ENCODE measurements around the gene TMEM109.
"Not testable (repeated sequence)": the region's sequence is repeated elsewhere in the genome, so short reads cannot be mapped to it uniquely, and the experiment has no call there.

Gene TMEM109

DNA sequence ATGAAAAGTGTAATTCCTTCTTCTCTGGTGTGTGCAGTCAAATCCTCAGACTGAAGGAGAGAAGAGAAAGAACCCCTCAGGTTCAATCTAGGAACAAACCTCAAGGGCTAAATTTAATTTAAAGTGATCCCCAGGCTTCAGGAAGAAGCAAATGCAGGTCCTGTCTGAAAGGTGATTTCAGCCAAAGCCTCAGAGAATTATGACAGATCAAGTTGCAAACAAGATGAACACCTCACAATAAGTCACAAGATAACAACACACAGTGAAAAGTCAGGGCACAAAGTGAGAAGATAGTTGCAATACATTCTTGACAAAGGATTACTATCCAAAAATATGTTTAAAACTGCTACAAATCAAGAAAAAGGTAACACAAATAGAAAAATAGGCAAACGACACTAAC lies 34.9 kb upstream of the TMEM109 start:
- DNase-seq, result no peak

DNA sequence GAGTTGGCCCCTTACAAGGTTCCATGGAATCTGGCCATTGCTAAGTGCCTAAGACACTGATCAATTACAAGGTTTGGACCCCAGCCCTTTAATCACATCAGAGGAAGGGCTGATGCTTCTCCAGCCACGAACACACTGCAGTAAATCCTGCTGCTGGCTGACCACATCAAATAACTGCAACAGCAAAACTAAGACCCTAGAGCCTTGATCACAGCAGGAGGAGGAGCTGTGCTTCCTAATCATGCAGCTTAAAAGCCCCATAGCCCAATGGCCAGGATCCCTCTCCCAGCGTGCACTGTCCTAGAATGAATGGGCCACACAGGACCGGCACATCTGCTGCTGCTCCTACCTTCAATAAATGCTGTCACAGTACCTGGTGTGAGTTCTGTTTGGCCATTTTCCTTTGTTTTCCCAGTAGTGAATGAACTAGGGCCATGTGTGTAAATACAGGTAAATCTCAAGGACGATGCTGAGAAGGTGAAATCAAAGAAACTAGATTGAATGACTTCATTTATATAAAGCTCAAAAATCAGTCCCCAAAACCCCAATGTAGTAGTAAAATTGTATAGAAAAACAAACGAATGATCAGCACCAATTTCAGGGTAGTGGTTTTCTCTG lies 33.9 kb upstream of the TMEM109 start:
- DNase-seq, result no peak

GRCh38 chr11:60880643-60881282 lies 33.2 kb upstream of the TMEM109 start:
- DNase-seq, result no peak

DNA sequence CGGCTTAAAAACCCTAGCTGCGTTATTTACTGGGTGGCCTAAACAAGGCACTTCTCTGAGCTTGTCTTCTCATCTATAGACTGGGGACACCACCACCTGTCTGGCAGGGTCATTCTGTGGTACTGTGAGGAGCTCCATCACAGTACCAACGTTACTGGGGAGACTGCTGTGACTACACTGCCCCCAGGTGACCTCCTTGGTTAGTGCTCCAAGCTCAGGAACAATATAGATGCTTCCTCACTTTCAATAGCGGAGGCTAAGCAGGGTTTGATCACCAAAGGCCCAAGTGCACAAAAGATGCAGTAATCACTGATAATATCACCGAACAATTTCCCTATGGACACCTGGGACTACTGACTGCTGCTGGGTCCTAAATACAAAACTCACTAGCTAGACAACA lies 26.4 kb upstream of the TMEM109 start:
- DNase-seq, result no peak

GRCh38 chr11:60889869-60890311 lies 24.1 kb upstream of the TMEM109 start:
- DNase-seq, result no peak

DNA sequence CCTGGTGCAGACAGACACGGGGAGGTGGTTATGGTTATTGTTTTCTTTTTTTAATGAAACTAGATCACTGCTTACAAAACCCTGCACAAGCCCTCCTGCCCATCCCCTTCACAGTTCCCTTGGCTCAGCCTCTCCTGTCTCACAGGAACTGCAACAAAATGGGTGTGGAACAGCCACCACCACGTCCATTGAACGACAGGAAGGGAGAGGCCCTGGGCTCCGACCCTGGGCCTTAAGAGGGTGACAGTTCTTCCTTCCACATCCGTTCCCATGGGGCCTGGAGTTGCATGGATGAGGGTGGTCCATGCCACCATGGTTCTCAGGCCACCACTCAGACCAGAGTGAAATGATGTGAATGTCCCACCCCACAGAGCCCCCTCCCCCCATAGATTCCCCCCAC lies 23.3 kb upstream of the TMEM109 start:
- no peak for DNase-seq

DNA sequence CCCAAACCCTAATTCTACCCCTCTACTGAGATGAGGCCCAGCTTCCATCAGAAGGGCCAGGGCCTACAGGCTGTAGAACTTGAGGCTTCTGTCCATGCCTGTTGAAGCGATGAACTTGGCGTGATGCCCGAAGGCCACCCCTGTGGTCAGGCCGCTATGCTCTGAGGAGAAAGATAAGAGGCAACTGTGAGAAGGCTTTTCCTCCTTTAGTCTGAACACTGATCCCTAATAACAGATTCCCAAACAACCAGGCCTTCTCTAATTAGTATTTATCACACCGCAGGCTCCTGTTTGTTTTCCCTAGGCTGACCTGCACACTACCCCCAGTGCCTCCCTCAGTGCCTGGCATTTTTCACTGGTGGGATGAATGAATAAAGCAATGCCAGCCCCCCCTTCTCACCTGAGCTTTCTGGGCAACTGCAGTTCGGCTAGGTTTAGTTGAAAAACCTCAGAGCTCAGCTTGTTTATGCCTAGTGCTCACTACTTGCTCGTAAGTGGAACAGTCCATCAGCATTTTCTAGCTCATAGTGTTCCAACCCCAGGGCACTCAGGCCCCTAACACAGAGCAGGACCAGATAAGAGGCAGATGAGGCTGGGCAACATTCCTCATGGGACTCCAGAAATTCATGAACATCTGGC lies 22.7 kb upstream of the TMEM109 start:
- no peak for DNase-seq

DNA sequence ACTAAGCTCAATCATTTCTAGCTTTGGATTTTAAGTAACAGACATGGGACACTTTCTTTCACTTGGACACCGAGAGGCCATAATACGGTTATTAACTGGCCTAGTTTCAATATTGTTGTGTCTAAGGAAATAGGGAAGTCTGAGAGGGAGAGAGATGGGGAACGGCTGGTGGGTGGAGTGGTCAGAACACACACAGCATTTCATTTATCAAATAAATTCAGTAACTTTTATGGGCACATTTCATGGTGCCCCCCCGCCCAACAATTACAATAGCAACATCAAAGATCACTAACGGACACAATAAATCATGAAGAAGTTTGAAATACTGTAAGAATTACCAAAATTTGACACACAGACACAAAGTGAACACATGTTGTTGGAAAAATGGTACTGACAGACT lies 18.3 kb upstream of the TMEM109 start:
- no peak for DNase-seq

DNA sequence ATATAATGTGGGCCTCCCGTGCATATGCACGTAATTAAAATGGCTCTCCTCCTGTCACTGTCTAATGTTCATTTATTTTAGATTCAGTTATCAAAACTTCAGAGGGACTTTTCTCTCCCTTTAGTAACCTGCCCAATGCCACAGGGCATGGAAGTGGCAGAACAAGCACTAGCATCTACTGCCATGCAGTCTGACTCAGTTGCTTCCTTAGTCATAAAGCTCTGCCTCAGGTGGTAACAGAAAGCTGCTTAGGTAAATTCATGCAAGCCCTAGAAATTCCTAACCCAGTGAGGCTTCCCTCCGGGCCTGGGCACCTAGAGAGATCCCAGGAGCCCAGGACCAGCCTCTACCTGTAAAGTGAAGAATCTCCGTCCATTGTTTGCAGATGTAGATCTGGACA lies 16.5 kb upstream of the TMEM109 start:
- no peak for DNase-seq

DNA sequence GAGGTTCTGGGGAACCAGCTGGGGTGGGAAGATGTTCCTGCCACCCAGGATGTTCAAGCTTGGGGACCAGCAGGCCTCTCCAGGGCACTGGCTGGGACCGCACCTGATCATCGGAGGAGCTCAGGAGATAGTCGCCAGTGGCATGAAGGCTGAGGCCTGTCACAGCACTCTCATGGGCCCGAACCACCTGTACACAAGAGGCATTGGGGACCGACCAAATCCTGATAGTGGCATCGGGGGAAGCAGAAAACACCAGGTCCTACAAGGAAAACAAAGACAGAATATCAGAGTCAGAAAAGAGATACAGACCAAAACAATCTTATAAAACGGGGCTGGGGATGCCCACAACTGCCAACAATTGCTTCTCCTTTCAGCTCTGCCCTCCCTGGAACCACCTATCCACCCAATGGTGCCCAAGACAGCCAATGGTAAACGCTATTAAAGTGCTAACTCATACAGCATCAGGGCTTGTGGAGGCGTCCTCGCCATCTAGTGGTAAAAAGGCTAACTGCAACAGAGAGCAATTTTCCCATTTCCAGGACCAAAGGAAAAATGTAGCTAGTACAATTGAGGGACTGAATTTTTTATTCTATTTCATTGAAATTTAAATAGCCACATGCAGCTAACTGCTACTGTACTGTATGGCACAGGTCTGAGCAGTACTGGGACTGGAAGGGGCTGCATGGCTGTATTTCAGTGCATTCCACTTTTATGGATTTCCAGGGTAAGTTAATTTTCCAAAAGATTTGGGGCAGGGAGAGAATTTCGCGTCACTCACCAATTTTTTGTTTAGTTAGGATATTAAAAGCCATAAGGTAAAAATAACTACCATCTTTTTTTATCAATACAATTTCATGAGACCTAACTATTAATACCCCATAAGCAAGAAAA lies 14.7 kb upstream of the TMEM109 start:
- no peak for DNase-seq

DNA sequence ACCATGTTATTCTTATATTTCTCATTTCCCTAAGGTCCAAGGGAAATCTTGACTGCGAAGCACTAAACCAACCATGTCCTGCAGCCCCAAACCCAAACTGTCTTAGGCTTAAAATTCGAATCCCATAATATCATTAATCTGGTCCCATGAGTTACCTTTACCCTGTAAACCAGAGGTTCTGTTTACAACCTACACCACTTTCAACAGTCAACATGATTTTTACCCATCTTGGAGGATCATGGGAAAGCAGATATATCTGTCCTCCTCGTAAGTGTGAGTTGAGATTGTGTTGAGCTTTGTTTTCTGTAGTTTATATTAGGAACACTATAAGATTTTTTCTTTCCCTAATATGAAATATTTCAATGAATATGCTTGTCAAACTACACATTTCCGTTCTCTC lies 14.0 kb upstream of the TMEM109 start:
- no peak for DNase-seq

GRCh38 chr11:60900673-60901404 lies 13.1 kb upstream of the TMEM109 start:
- DNase-seq, result no peak

GRCh38 chr11:60902625-60903024 lies 11.3 kb upstream of the TMEM109 start:
- no peak for DNase-seq

DNA sequence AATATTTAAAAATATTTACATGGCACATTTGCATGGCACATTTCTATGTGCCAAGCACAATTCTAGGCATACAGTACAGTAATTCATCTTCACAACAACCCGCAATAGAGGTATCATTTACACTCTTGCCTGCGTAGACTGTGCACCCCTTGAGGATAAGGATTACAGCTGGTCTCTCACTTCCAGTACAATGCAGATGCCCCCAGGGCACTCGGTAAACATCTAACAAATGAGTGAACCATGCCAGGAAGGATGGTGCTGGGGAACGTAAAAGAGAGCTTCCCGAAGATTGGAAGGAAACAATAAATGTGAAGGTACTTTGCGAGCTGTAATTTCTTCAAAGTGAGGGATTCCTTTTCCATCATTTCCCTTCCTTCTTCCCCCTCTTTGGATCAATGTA lies 8.9 kb upstream of the TMEM109 start:
- no peak for DNase-seq

DNA sequence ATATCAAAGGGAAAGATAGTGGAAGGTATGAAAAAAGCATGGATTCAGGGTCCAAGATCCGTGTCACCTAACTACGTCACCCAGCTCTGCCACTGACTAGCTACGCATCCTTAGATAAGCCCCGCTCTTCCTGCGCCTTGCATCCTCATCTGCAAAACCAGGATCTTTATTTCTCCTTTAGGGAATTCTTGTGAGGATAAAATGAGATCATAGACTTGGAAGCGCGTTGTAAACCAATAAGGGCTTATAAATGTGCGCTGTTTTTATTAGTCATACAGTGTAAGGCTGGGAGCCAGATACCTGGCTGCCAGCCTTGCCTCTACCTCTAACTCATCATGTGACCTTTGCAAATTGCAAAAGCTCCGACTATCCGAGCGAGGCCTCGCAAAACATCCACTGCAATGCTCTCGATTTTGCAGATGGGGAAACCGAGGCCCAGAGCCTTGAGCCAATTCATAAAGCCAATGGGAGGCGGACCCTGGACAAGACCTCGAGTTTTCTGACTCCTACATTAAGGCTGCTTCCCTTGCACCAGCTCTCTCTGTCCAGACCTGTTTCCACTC lies 8.3 kb upstream of the TMEM109 start:
- DNase-seq, result no peak

DNA sequence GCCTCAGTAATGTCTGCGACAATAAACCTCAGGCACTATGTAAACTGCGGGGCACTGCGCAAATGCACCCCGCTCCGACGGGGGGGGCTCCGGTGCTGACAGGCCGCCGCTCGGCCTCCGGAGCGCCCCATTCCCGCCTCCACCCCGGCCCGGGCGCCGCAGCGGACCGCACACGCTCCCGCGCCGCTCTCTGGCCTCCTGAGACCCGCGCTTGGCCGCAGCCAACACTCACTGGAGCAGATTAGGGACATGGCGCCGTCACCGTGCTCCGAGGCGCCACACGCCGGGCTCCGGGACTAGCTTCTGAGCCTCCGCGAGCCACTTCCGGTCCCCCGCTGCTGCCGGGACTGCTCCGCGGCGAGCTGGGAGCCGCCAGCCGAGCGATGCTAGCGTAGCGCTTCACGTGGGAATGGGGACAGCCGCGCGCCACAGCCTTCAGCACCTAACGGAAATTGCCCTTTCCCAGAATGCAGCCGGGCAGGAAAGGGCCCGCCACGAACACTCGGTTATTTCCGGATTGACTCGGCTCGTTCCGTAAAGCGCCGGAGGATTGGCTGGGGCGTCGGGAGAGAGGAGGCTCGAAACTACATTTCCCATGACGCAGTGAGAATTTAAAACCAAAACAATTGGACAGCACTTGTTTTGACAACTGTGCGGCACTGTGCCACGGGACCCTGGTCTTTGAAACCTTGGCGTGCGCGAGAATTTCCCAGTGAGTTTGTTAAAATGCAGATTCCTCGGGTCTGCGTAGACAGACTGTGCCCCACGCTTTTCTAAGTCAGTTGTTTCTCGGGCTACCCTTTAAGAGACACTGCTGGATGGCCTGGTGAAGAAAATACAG lies 7.6 kb upstream of the TMEM109 start, which contains the start of gene PRPF19:
Gene PRPF19, minus strand, starts transcription at position 454 of the 841 bp plus-strand sequence. Its CDS starts 203 bp downstream, at position 251.
- DNase-seq, result peak; percentile 98

- no peak for DNase-seq
Observed at GRCh38 chr11:60908803-60909202, 5.2 kb upstream of the TMEM109 start.

DNA sequence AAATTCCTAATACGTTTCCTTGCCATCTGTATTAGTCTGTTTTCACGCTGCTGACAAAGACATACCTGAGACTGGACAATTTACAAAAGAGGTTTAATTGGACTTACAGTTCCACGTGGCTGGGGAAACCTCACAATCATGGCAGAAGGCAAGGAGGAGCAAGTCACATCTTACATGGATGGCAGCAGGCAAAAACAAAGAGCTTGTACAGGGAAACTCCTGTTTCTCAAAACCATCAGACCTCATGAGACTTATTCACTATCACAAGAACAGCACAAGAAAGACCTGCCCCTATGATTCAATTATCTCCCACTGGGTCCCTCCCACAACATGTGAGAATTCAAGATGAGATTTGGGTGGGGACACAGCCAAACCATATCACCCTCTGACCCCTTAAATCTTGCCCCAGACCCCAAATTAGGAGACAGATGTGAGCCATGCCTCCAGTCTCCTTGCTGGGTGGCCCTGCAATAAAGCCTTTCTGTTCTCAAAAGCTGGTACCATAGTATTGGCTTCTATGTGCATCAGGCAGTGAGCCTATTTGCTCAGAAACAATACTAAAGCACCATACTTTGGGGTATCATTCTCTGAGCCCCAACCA lies 4.2 kb upstream of the TMEM109 start:
- not testable (repeated sequence) for DNase-seq

- DNase-seq, result no peak
Observed at GRCh38 chr11:60910281-60910687, 3.7 kb upstream of the TMEM109 start.

GRCh38 chr11:60910711-60911380 lies 3.1 kb upstream of the TMEM109 start:
- no peak for DNase-seq
